ENCODE measurements around the gene ERI3.

DNA sequence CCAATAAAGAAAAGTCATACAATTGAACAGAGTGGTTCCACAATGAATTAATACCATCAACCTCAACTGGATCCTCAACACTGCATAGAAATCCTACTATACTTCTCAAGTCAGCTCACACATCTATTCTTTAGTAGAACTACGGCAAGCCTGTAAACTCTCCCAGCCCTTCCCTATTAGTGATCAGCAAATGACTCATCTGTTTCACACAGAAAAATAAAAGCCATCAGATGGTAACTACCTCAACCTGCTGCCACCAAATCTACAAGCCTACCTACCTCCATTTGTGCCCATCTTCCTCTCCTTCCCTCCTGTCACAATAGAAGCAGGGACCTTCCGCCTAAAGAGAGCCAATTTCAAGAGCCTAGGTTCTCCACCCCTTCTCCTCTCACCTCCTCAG is 78.2 kb downstream of the ERI3 start:
- TF ChIP-seq POLR2A (IDR thresholded peaks at IDR 0.05; ENCODE audit: low read depth, low read length) = no peak
- no peak for TF ChIP-seq SPI1 (IDR thresholded peaks at IDR 0.05; ENCODE audit: low read depth, low read length)
- TF ChIP-seq TAF1 (IDR thresholded peaks at IDR 0.05; ENCODE audit: low read depth, low read length) = no peak
- no peak for TF ChIP-seq POLR2AphosphoS5 (IDR thresholded peaks at IDR 0.05; ENCODE audit: low read depth, low read length)
